Ishikawa (cell line): ENCODE results near the gene RIOX2.
A peak's percentile ranks its signal among the peaks of the same experiment; 100 is the strongest.

Source experiments
- CEBPB ChIP-seq: IDR thresholded peaks from 2 replicates; pipeline ENCODE4 v1.6.1; 2012
- CREB1 ChIP-seq: IDR thresholded peaks from 2 replicates; pipeline ENCODE4 v1.6.1; 2012; ENCODE audit warnings: low read depth
- EGR1 ChIP-seq: IDR thresholded peaks from 2 replicates; pipeline ENCODE4 v1.6.1; 2012
- EP300 ChIP-seq: IDR thresholded peaks from 2 replicates; pipeline ENCODE4 v1.6.1; 2012; ENCODE audit warnings: borderline replicate concordance
- FOXM1 ChIP-seq: IDR thresholded peaks from 2 replicates; pipeline ENCODE4 v1.6.1; 2012; ENCODE audit warnings: low read depth, borderline replicate concordance
- NFIC ChIP-seq: IDR thresholded peaks from 2 replicates; pipeline ENCODE4 v1.6.1; 2012
- RAD21 ChIP-seq: IDR thresholded peaks from 2 replicates; pipeline ENCODE4 v1.6.1; 2012; ENCODE audit warnings: low read depth
- TAF1 ChIP-seq: IDR thresholded peaks from 2 replicates; pipeline ENCODE4 v1.6.1; 2012; ENCODE audit warnings: low read depth, mild to moderate bottlenecking
- TCF12 ChIP-seq: IDR thresholded peaks from 2 replicates; pipeline ENCODE4 v1.6.1; 2012; ENCODE audit warnings: low read depth
- TEAD4 ChIP-seq: IDR thresholded peaks from 2 replicates; pipeline ENCODE4 v1.6.1; 2012
- YY1 ChIP-seq: IDR thresholded peaks from 2 replicates; pipeline ENCODE4 v1.6.1; 2012; ENCODE audit warnings: low read depth
- ZBTB7A ChIP-seq: IDR thresholded peaks from 2 replicates; pipeline ENCODE4 v1.6.1; 2012; ENCODE audit warnings: low read depth
- TF ChIP-seq, protein P1 (sequence below): IDR thresholded peaks from 2 replicates; pipeline ENCODE4 v1.6.1; 2012
- TF ChIP-seq, protein P2 (sequence below): IDR thresholded peaks from 2 replicates; pipeline ENCODE4 v1.6.1; 2012; ENCODE audit warnings: low read depth, mild to moderate bottlenecking
- TF ChIP-seq, protein P3 (sequence below): IDR thresholded peaks from 2 replicates; pipeline ENCODE4 v1.6.1; 2012

The RIOX2 gene

DNA sequence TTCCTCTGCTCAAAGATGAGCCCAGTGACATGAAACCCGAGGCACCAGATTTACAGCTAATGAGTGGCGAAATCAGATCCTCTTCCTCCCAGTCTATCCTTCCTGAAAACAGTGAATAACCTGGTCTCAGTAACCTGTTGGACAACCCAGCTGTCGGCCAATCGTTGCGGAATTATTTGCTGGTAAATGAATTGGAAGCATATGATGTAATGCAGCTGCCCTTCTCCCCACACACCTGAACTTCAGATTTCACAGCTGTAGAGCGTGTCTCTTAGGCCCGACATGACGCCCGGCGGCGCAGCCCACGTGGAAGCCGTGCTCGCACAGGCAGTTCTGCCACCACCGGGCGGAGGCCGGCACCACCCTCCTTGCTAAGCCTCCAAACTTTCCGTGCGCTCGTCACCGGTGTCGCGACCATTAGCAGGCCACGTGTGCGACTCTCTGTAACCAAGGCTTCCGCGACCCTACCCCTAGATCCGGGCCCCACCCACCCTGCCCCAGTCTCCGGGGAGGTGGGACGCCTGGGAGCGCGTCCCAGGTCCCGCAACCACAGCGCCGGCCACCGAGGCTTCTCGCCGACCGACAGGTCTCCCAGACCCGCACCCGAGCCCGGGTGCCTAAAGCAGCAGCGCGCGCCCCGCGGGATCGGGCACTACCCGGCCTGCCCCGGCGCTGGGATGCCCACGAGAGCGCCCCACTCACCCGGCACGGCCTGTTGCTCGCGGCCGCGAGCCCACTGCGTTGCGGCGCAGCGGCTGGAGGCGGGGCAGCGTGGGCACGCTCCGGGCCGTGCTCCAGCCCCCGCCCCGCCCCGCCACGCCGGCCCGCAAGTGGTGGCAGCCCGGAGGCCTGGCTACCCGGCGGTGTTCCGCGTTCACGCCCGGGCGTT is at the start of gene RIOX2:
RIOX2 (minus strand) TSS at position 753 of the 889 bp plus-strand sequence. CDS start 4,838 bp downstream, outside the sequence.
- TF ChIP-seq ZBTB7A (no peak), EP300 (no peak), NFIC (no peak), FOXM1 (no peak), CREB1 (peak; percentile 6; the same call in 1 of the 2 replicates), RAD21 (no peak), CEBPB (peak; percentile 21; the same call in 1 of the 2 replicates), EGR1 (no peak), TAF1 (peak; percentile 75), TEAD4 (no peak), TCF12 (peak; percentile 52), YY1 (0 out of 2 replicates have a peak, but pooled peaks have one; percentile 36)
- TF ChIP-seq, protein P1, sequence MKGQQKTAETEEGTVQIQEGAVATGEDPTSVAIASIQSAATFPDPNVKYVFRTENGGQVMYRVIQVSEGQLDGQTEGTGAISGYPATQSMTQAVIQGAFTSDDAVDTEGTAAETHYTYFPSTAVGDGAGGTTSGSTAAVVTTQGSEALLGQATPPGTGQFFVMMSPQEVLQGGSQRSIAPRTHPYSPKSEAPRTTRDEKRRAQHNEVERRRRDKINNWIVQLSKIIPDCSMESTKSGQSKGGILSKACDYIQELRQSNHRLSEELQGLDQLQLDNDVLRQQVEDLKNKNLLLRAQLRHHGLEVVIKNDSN: peak; percentile 67
- TF ChIP-seq, protein P2, sequence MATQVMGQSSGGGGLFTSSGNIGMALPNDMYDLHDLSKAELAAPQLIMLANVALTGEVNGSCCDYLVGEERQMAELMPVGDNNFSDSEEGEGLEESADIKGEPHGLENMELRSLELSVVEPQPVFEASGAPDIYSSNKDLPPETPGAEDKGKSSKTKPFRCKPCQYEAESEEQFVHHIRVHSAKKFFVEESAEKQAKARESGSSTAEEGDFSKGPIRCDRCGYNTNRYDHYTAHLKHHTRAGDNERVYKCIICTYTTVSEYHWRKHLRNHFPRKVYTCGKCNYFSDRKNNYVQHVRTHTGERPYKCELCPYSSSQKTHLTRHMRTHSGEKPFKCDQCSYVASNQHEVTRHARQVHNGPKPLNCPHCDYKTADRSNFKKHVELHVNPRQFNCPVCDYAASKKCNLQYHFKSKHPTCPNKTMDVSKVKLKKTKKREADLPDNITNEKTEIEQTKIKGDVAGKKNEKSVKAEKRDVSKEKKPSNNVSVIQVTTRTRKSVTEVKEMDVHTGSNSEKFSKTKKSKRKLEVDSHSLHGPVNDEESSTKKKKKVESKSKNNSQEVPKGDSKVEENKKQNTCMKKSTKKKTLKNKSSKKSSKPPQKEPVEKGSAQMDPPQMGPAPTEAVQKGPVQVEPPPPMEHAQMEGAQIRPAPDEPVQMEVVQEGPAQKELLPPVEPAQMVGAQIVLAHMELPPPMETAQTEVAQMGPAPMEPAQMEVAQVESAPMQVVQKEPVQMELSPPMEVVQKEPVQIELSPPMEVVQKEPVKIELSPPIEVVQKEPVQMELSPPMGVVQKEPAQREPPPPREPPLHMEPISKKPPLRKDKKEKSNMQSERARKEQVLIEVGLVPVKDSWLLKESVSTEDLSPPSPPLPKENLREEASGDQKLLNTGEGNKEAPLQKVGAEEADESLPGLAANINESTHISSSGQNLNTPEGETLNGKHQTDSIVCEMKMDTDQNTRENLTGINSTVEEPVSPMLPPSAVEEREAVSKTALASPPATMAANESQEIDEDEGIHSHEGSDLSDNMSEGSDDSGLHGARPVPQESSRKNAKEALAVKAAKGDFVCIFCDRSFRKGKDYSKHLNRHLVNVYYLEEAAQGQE: no peak
- TF ChIP-seq, protein P3, sequence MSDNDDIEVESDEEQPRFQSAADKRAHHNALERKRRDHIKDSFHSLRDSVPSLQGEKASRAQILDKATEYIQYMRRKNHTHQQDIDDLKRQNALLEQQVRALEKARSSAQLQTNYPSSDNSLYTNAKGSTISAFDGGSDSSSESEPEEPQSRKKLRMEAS: peak; percentile 97

GRCh38 chr3:98020412-98020811 is 48.2 kb upstream of the RIOX2 start:
- TF ChIP-seq RAD21 (no peak), EGR1 (no peak), ZBTB7A (no peak), EP300 (no peak), TCF12 (no peak), TAF1 (no peak), FOXM1 (no peak), CREB1 (no peak), YY1 (no peak)

DNA sequence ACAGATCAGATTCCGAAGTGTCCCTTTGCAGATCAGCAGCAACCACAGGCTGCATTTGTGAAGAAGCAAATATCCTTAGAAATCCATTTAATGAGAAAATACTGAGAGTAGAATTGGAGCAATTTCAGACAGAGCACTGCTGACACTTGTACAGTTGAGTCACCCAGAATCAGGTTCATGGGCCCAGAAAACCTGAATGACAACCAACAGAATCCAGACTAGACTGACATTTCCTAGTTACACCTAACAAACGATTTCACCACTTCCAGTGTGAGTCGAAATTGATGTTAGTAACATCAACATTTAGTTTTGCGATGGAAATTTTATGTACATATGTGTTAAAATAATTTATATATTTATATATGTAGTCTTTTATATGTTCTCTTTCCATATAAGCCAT is 46.1 kb upstream of the RIOX2 start:
- TF ChIP-seq CEBPB (no peak), NFIC (no peak), FOXM1 (no peak), EGR1 (no peak), TEAD4 (no peak)
- TF ChIP-seq, protein P3: no peak
- TF ChIP-seq, protein P1: no peak

DNA sequence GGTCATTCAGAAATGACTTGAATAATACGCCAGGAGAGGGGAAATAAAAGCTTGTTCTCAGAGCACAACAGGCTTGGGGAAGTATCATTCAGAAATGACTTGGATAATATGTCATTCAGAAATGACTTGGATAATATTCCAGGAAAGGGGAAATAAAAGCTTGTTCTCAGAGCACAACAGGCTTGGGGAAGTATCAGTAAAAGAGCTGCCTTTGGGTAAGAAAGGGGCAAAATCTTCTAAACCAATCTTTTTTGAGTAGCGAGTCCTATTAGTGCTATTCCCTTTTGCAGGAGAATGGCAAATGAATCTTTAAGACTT is 42.0 kb upstream of the RIOX2 start:
- TF ChIP-seq TEAD4 (no peak), CREB1 (no peak), EP300 (no peak), NFIC (no peak)
- TF ChIP-seq, protein P2: no peak

DNA sequence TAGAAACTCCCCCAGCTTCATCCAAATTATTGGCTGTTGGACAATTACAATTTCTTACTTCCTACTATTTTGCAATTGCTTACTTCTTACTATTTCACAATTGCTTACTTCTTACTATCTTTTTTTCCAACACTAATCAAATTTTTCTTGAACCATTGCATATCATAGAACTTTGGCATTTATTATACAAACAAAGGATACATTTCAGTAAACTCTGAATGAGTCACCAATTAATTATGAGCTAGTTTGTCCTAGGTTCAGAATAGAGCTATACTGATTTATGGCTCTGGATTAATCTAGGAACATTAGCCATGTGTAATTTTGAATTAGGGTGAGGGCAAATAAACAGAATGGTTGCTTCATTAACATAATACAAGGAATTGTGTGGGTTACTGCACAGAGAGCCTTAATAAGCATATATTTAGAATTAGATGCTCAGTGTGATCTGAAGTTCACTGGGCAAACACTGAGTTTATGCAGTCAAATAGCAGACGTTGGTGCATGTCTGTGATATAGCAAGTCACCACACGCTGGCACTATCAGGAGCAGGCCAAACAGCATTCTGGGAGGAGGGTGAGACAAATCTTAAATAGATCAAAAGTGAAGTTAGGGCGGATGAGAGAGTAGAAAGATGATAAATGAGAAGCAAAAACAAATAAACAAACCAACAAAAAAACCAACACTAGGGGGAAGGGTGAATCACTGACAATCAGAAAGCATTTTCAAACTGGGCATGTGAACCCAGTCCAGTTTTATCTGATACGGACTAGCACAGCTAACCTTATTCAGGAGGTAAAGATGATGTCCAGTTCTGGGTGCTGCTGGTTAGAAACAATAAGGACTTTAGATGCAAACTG is 41.4 kb upstream of the RIOX2 start:
- TF ChIP-seq EP300: no peak

GRCh38 chr3:98012979-98013378 is 40.7 kb upstream of the RIOX2 start:
- TF ChIP-seq TAF1: no peak
- TF ChIP-seq FOXM1: no peak
- no peak for TF ChIP-seq TEAD4
